ENCODE data around the gene C20orf173. TPM values are rescaled to one million over a fixed set of nuclear protein-coding genes. Genes with fewer than 3 reads are reported as not detected.

The C20orf173 gene
- total RNA-seq, 1 experiment from 2014 or later, result not detected

DNA sequence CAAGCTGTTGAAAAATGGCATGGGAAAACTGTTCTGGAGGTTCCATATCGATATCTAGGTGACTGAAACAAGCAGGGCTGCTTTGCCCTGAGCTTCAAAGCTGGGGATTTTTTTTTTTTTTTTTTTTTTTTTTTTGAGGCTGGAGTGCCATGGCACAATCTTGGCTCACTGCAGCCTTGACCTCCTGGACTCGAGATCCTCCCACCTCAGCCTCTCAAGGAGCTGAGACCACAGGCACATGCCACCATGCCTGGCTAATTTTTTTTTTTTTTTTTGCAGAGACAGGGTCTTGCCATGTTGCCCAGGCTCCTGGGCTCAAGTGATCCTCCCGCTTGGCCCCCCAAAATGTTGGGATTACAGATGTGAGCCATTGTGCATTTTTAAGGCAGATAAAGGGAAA, 23.5 kb upstream of the C20orf173 start:
- Histone ChIP-seq H3K9ac (ENCODE audit: low read length) (no peak overlapping the region), H3K79me2 (ENCODE audit: insufficient read depth, low read length) (no peaks in the 10 kb centered on the region), H3K4me1 (ENCODE audit: control insufficient read depth in 1 of 2, insufficient read depth in 2 of 2, low read length in 2 of 2) (no peaks in the 10 kb centered on the region), H3K9me2 (ENCODE audit: insufficient read depth) (no peaks in the 10 kb centered on the region), H3K4me3 (replicated peaks in 1 of 2; ENCODE audit: low read depth in 1 of 2, low read length in 2 of 2) (no peak overlapping the region), H3K27me3 (ENCODE audit: insufficient read depth, low read length) (no peaks in the 10 kb centered on the region), H3K36me3 (ENCODE audit: control insufficient read depth in 1 of 2, insufficient read depth in 2 of 2, low read length in 2 of 2) (peaks cover 50 to 53% of the 10 kb centered on the region in 2 experiments; a peak in 3 of 4 replicates), H4K20me1 (ENCODE audit: insufficient read depth) (no peaks in the 10 kb centered on the region), H3K9me3 (ENCODE audit: control insufficient read depth in 1 of 2, insufficient read depth in 1 of 2, low read depth in 1 of 2, low read length in 2 of 2) (no peaks in the 10 kb centered on the region), H2AFZ (ENCODE audit: low read depth, low read length, poor library complexity, severe bottlenecking) (no peak overlapping the region), H3K27ac (ENCODE audit: low read depth, low read length) (no peak overlapping the region), H3K4me2 (ENCODE audit: low read length) (no peak overlapping the region)
- ChIA-PET RAD21 (ENCODE audit: low non-redundant PET in 1 of 2, low total read pairs in 2 of 2, uncharacterized antibody in 2 of 2, unreplicated experiment in 2 of 2) (no interaction called here), CTCF (no interaction called here), POLR2A (interaction anchor here (0.9 kb wide), 1 partner anchor 11 kb away, joined by 3 read pairs; the partner anchor contains the start of gene ERGIC3)
- TF ChIP-seq POLR2A (IDR thresholded peaks at IDR 0.05; ENCODE audit: borderline replicate concordance, extremely low read depth, insufficient read depth, insufficient read length) (no peak), JUND (IDR thresholded peaks at IDR 0.05) (no peak), EZH2 (IDR thresholded peaks at IDR 0.05) (no peak)
- ATAC-seq (no peak), DNase-seq (ENCODE audit: low read depth, low spot score) (no peak)
- intact Hi-C loops (cut with micrococcal nuclease), result no loop called here
- BruUV-seq (replicated peaks), result no TSS peak

DNA sequence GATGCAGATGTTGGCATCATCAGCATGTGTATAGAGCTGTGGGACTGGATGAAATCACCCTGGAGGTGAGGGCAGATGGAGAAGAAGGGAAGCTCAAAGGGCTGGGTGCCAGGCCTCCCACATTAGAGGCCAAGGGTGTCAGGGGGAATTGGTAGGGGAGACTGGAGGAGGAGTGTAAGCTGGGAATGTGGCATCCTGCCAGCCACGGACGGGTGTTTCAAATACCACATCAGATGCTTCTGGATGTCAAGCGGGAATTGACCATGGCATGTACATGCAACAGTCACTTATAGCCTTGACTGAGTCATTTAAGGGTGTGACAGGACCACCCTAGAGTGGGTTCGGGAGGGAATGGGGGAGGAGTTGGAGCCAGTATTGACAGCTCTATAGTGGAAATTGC, 22.1 kb upstream of the C20orf173 start:
- Histone ChIP-seq H3K79me2 (ENCODE audit: insufficient read depth, low read length) (no peaks in the 10 kb centered on the region), H3K27ac (ENCODE audit: low read depth, low read length) (no peak overlapping the region), H3K36me3 (ENCODE audit: control insufficient read depth in 1 of 2, insufficient read depth in 2 of 2, low read length in 2 of 2) (peaks cover 42 to 51% of the 10 kb centered on the region in 2 experiments; a peak in 3 of 4 replicates), H3K9ac (ENCODE audit: low read length) (no peak overlapping the region), H3K27me3 (ENCODE audit: insufficient read depth, low read length) (no peaks in the 10 kb centered on the region), H4K20me1 (ENCODE audit: insufficient read depth) (no peaks in the 10 kb centered on the region), H2AFZ (ENCODE audit: low read depth, low read length, poor library complexity, severe bottlenecking) (no peak overlapping the region), H3K4me3 (replicated peaks in 1 of 2; ENCODE audit: low read depth in 1 of 2, low read length in 2 of 2) (no peak overlapping the region), H3K4me2 (ENCODE audit: low read length) (no peak overlapping the region), H3K9me2 (ENCODE audit: insufficient read depth) (no peaks in the 10 kb centered on the region), H3K9me3 (ENCODE audit: control insufficient read depth in 1 of 2, insufficient read depth in 1 of 2, low read depth in 1 of 2, low read length in 2 of 2) (no peaks in the 10 kb centered on the region), H3K4me1 (ENCODE audit: control insufficient read depth in 1 of 2, insufficient read depth in 2 of 2, low read length in 2 of 2) (no peaks in the 10 kb centered on the region)
- ChIA-PET POLR2A (no interaction called here), RAD21 (ENCODE audit: low non-redundant PET in 1 of 2, low total read pairs in 2 of 2, uncharacterized antibody in 2 of 2, unreplicated experiment in 2 of 2) (no interaction called here), CTCF (no interaction called here)
- ATAC-seq, result no peak
- no TSS peak for BruUV-seq (replicated peaks)
- intact Hi-C loops (cut with micrococcal nuclease), result no loop called here
- no peak for DNase-seq (ENCODE audit: low read depth, low spot score)
- TF ChIP-seq CBX3 (IDR thresholded peaks at IDR 0.05; ENCODE audit: low read depth) (no peak), EZH2 (IDR thresholded peaks at IDR 0.05) (no peak), EZH2phosphoT487 (IDR thresholded peaks at IDR 0.05; ENCODE audit: borderline replicate concordance) (no peak), EGR1 (IDR thresholded peaks at IDR 0.05; ENCODE audit: low read depth) (no peak), RAD21 (IDR thresholded peaks at IDR 0.05; ENCODE audit: low read depth) (no peak), FOSL1 (IDR thresholded peaks at IDR 0.05; ENCODE audit: low read depth) (no peak), ELF1 (IDR thresholded peaks at IDR 0.05; ENCODE audit: borderline replicate concordance, low read depth) (no peak), YY1 (IDR thresholded peaks at IDR 0.05; ENCODE audit: extremely low read depth, insufficient replicate concordance, low read depth, low read length) (no peak), SRF (IDR thresholded peaks at IDR 0.05; ENCODE audit: low read depth) (no peak), POLR2A (IDR thresholded peaks at IDR 0.05; ENCODE audit: borderline replicate concordance, extremely low read depth, insufficient read depth, insufficient read length) (no peak), SIN3A (IDR thresholded peaks at IDR 0.05; ENCODE audit: low read depth) (no peak), ZNF274 (IDR thresholded peaks at IDR 0.05; ENCODE audit: low read depth, low read length) (no peak), TCF7L2 (IDR thresholded peaks at IDR 0.05; ENCODE audit: borderline replicate concordance, extremely low read depth, insufficient read depth, insufficient read length) (no peak), CEBPB (IDR thresholded peaks at IDR 0.05; ENCODE audit: low read depth) (no peak), JUND (IDR thresholded peaks at IDR 0.05) (no peak), ZFX (IDR thresholded peaks at IDR 0.05) (no peak)
- TF ChIP-seq, protein P1, sequence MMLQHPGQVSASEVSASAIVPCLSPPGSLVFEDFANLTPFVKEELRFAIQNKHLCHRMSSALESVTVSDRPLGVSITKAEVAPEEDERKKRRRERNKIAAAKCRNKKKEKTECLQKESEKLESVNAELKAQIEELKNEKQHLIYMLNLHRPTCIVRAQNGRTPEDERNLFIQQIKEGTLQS (IDR thresholded peaks at IDR 0.05), result no peak
- TF ChIP-seq, protein P2, sequence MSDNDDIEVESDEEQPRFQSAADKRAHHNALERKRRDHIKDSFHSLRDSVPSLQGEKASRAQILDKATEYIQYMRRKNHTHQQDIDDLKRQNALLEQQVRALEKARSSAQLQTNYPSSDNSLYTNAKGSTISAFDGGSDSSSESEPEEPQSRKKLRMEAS (IDR thresholded peaks at IDR 0.05), result no peak
- TF ChIP-seq, protein P3, sequence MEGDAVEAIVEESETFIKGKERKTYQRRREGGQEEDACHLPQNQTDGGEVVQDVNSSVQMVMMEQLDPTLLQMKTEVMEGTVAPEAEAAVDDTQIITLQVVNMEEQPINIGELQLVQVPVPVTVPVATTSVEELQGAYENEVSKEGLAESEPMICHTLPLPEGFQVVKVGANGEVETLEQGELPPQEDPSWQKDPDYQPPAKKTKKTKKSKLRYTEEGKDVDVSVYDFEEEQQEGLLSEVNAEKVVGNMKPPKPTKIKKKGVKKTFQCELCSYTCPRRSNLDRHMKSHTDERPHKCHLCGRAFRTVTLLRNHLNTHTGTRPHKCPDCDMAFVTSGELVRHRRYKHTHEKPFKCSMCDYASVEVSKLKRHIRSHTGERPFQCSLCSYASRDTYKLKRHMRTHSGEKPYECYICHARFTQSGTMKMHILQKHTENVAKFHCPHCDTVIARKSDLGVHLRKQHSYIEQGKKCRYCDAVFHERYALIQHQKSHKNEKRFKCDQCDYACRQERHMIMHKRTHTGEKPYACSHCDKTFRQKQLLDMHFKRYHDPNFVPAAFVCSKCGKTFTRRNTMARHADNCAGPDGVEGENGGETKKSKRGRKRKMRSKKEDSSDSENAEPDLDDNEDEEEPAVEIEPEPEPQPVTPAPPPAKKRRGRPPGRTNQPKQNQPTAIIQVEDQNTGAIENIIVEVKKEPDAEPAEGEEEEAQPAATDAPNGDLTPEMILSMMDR (IDR thresholded peaks at IDR 0.05 in 2 of 3, conservative IDR thresholded peaks at IDR 0.05 in 1 of 3; ENCODE audit: borderline replicate concordance in 1 of 3, insufficient read depth in 1 of 3, low read depth in 2 of 3, low read length in 2 of 3), result no peak

Data from HCT116 (cell line).